Measurements from ENCODE around the gene RUNX2. TPM values are rescaled to one million over a fixed set of nuclear protein-coding genes. Genes with fewer than 3 reads are reported as not detected.

Gene RUNX2
- total and polyA plus RNA-seq, 2 experiments from 2014 or later: 0.66 to 1.7 TPM

- H3K4me1 ChIP-seq (ENCODE audit: insufficient read depth): peaks cover 14% of the 10 kb centered on the region; the same call in 1 of the 2 replicates
- H3K9me2 ChIP-seq (ENCODE audit: insufficient read depth): 0 out of 2 replicates have a peak, but pooled peaks cover 12% of the 10 kb centered on the region
- H3K4me1 Mint-ChIP-seq: peaks cover 12% of the 10 kb centered on the region; the same call in 2 of the 3 replicates
- no peak overlapping the region for H3K27ac ChIP-seq (ENCODE audit: low read depth)
- DNase-seq (ENCODE audit: low spot score) (no peak), ATAC-seq (no peak)
- H3K27me3 ChIP-seq (ENCODE audit: insufficient read depth): no peaks in the 10 kb centered on the region
- H4K20me1 ChIP-seq (replicated peaks; ENCODE audit: insufficient read depth): no peaks in the 10 kb centered on the region
- no peaks in the 10 kb centered on the region for H3K9me3 Mint-ChIP-seq
- peak overlapping the region; percentile 25; the same call in 1 of the 2 replicates for H2AFZ ChIP-seq
- TF ChIP-seq NANOG (IDR thresholded peaks at IDR 0.05; ENCODE audit: borderline replicate concordance): no peak
- TF ChIP-seq POLR2AphosphoS5 (IDR thresholded peaks at IDR 0.05; ENCODE audit: low read depth): no peak
- H3K4me2 ChIP-seq: no peak overlapping the region
- no peaks in the 10 kb centered on the region for H3F3A ChIP-seq (replicated peaks; ENCODE audit: low read depth)
- no peaks in the 10 kb centered on the region for H3K36me3 Mint-ChIP-seq (ENCODE audit: low read depth)
- H3K36me3 ChIP-seq (ENCODE audit: insufficient read depth): no peaks in the 10 kb centered on the region
- H3K27ac Mint-ChIP-seq: no peak overlapping the region
- peaks cover 3% of the 10 kb centered on the region for H3K27me3 Mint-ChIP-seq (ENCODE audit: insufficient read depth, low read depth, poor library complexity)
- H3K4me3 Mint-ChIP-seq: no peak overlapping the region
- no peak overlapping the region for H3K4me3 ChIP-seq
- no peaks in the 10 kb centered on the region for H3K79me2 ChIP-seq (replicated peaks; ENCODE audit: insufficient read depth)
These were observed 305.3 kb downstream of the RUNX2 start for GRCh38 chr6:45633272-45633908.

- peaks cover 12% of the 10 kb centered on the region; the same call in 2 of the 3 replicates for H3K4me1 Mint-ChIP-seq
- DNase-seq (ENCODE audit: low spot score): no peak
- peaks cover 14% of the 10 kb centered on the region; the same call in 1 of the 2 replicates for H3K4me1 ChIP-seq (ENCODE audit: insufficient read depth)
- H3K36me3 Mint-ChIP-seq (ENCODE audit: low read depth): no peaks in the 10 kb centered on the region
- H3K9me3 Mint-ChIP-seq: no peaks in the 10 kb centered on the region
- no peaks in the 10 kb centered on the region for H4K20me1 ChIP-seq (replicated peaks; ENCODE audit: insufficient read depth)
- H2AFZ ChIP-seq: no peak overlapping the region
- peaks cover 3% of the 10 kb centered on the region for H3K27me3 Mint-ChIP-seq (ENCODE audit: insufficient read depth, low read depth, poor library complexity)
- no peak for TF ChIP-seq REST (IDR thresholded peaks at IDR 0.05; ENCODE audit: unreplicated experiment)
- TF ChIP-seq EZH2 (IDR thresholded peaks at IDR 0.05; ENCODE audit: low read depth, unreplicated experiment): no peak
- TF ChIP-seq ZNF462 (CRISPR knock-in tag; IDR thresholded peaks at IDR 0.05): no peak
- no peak for TF ChIP-seq ZNF331 (CRISPR knock-in tag; IDR thresholded peaks at IDR 0.05; ENCODE audit: low read depth)
- TF ChIP-seq CREB1 (CRISPR knock-in tag; IDR thresholded peaks at IDR 0.05; ENCODE audit: low read depth): no peak
- no peak for TF ChIP-seq EZH2phosphoT487 (IDR thresholded peaks at IDR 0.05; ENCODE audit: unreplicated experiment)
- no peak for TF ChIP-seq POLR2AphosphoS5 (IDR thresholded peaks at IDR 0.05; ENCODE audit: low read depth)
- no peak for TF ChIP-seq CTCF (conservative IDR thresholded peaks at IDR 0.05; ENCODE audit: low read depth in 2 of 2)
- ATAC-seq: no peak
- no peak overlapping the region for H3K27ac ChIP-seq (ENCODE audit: low read depth)
- H3K4me3 ChIP-seq: no peak overlapping the region
- H3K4me3 Mint-ChIP-seq: no peak overlapping the region
- H3K9me2 ChIP-seq (ENCODE audit: insufficient read depth): 0 out of 2 replicates have a peak, but pooled peaks cover 8% of the 10 kb centered on the region
- no peaks in the 10 kb centered on the region for H3K36me3 ChIP-seq (ENCODE audit: insufficient read depth)
- H3F3A ChIP-seq (replicated peaks; ENCODE audit: low read depth): no peaks in the 10 kb centered on the region
- H3K4me2 ChIP-seq: no peak overlapping the region
- no peak overlapping the region for H3K27ac Mint-ChIP-seq
- no peaks in the 10 kb centered on the region for H3K79me2 ChIP-seq (replicated peaks; ENCODE audit: insufficient read depth)
- no peaks in the 10 kb centered on the region for H3K27me3 ChIP-seq (ENCODE audit: insufficient read depth)
These were observed 306.1 kb downstream of the RUNX2 start for GRCh38 chr6:45634231-45634630.
